ENCODE data around the gene PRELP. TPM values are rescaled to one million over a fixed set of nuclear protein-coding genes. Genes with fewer than 3 reads are reported as not detected.

PRELP gene
- total and polyA plus RNA-seq, 2 donors (not counting 3 experiments of a cell fraction or from before 2014, with no cell fraction given) = 0.01 TPM; not detected in 1

DNA sequence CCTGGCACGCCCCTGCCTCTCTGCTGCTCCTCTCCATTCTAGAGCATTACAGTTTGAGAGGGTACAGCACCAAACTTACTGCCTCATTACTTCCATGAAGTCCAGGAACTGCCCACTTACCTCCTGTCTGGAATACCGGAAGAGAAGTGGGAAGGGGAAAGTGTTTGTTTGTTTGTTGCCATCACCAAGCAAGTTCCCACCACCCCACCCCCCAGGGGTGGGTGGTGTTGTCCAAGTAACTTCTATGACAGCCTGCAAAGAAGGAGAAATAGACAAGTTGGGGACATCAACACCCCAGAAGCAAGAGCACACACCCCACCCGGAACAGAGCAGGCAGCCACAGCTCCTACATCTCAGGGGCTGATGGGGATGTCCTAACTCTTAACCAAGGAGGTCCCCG lies 36.3 kb downstream of the PRELP start:
- peaks cover 38% of the 10 kb centered on the region for H3K4me1 ChIP-seq (ENCODE audit: control insufficient read depth, extremely low read depth, insufficient read depth, low read length)
- DNase-seq (ENCODE audit: low read depth, low spot score) = no peak
- H3K9ac ChIP-seq (replicated peaks; ENCODE audit: extremely low read depth, insufficient read depth, low read length) = peak overlapping the region; percentile 48
- H3K36me3 ChIP-seq (ENCODE audit: control insufficient read depth in 2 of 2, extremely low read depth in 1 of 2, insufficient read depth in 2 of 2, low read length in 2 of 2) = no peaks in the 10 kb centered on the region
- TSS peak; percentile 39 for BruUV-seq (replicated peaks)
- no peak for TF ChIP-seq EZH2 (IDR thresholded peaks at IDR 0.05; ENCODE audit: borderline replicate concordance, low read depth, low read length, severe bottlenecking)
- TF ChIP-seq POLR2A (IDR thresholded peaks at IDR 0.05; ENCODE audit: low read depth, low read length) = no peak
- TF ChIP-seq GATA2 (IDR thresholded peaks at IDR 0.05; ENCODE audit: insufficient read depth, insufficient read length, low read depth, low read length) = no peak
- no peak for TF ChIP-seq MYC (IDR thresholded peaks at IDR 0.05; ENCODE audit: low read depth, low read length)
- TF ChIP-seq, protein P1, sequence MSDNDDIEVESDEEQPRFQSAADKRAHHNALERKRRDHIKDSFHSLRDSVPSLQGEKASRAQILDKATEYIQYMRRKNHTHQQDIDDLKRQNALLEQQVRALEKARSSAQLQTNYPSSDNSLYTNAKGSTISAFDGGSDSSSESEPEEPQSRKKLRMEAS (IDR thresholded peaks at IDR 0.05; ENCODE audit: insufficient read depth, insufficient read length) = no peak
- TF ChIP-seq, protein P2, sequence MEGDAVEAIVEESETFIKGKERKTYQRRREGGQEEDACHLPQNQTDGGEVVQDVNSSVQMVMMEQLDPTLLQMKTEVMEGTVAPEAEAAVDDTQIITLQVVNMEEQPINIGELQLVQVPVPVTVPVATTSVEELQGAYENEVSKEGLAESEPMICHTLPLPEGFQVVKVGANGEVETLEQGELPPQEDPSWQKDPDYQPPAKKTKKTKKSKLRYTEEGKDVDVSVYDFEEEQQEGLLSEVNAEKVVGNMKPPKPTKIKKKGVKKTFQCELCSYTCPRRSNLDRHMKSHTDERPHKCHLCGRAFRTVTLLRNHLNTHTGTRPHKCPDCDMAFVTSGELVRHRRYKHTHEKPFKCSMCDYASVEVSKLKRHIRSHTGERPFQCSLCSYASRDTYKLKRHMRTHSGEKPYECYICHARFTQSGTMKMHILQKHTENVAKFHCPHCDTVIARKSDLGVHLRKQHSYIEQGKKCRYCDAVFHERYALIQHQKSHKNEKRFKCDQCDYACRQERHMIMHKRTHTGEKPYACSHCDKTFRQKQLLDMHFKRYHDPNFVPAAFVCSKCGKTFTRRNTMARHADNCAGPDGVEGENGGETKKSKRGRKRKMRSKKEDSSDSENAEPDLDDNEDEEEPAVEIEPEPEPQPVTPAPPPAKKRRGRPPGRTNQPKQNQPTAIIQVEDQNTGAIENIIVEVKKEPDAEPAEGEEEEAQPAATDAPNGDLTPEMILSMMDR (IDR thresholded peaks at IDR 0.05; ENCODE audit: extremely low read depth in 1 of 2, insufficient read depth in 1 of 2, low read depth in 1 of 2, low read length in 2 of 2) = no peak
- TF ChIP-seq FOS (IDR thresholded peaks at IDR 0.05; ENCODE audit: borderline replicate concordance, insufficient read depth, low read length) = no peak
- TF ChIP-seq JUN (IDR thresholded peaks at IDR 0.05; ENCODE audit: borderline replicate concordance, insufficient read depth, insufficient read length, low read depth) = no peak
- TF ChIP-seq POLR2AphosphoS5 (IDR thresholded peaks at IDR 0.05; ENCODE audit: insufficient read depth, low read depth, low read length) = no peak
- H2AFZ ChIP-seq (ENCODE audit: low read depth, low read length) = no peak overlapping the region
- no peaks in the 10 kb centered on the region for H3K9me1 ChIP-seq (replicated peaks; ENCODE audit: control insufficient read depth, extremely low read depth, insufficient read depth, low read length)
- H3K27ac ChIP-seq (ENCODE audit: insufficient read depth, low read depth, low read length) = peak overlapping the region; percentile 83
- POLR2A ChIA-PET = no interaction called here
- intact Hi-C loops (cut with micrococcal nuclease) = loop anchor here (1.0 to 5.0 kb wide), 3 partner anchors 95 to 283 kb away; partner anchors contain the start of genes ZBED6 and ZC3H11A
- no peaks in the 10 kb centered on the region for H4K20me1 ChIP-seq (replicated peaks; ENCODE audit: control insufficient read depth, extremely low read depth, insufficient read depth, low read length)
- CTCF ChIA-PET = interaction anchor here (1.0 kb wide), 1 partner anchor 190 kb away, joined by 4 read pairs; no protein-coding TSS in a partner anchor
- H3K27me3 ChIP-seq (ENCODE audit: control insufficient read depth in 2 of 2, insufficient read depth in 2 of 2, low read length in 2 of 2) = no peaks in the 10 kb centered on the region
- dilution Hi-C loops (cut with MboI; ENCODE audit: extremely low pct_ligation_motif_present, low sequenced_read_pairs) = no loop called here
- no peak overlapping the region for H3K4me2 ChIP-seq (ENCODE audit: insufficient read depth, low read length)
- no peaks in the 10 kb centered on the region for H3K9me3 ChIP-seq (replicated peaks; ENCODE audit: control insufficient read depth, insufficient read depth, low read length)
- FAIRE-seq = no peak
- no peaks in the 10 kb centered on the region for H3K79me2 ChIP-seq (ENCODE audit: control insufficient read depth, insufficient read depth, low read length)
- no peak overlapping the region for H3K4me3 ChIP-seq (replicated peaks in 1 of 3; ENCODE audit: insufficient read depth in 1 of 3, low read depth in 1 of 3, low read length in 3 of 3)

Measured in endothelial cell of umbilical vein (primary cell).